ENCODE data around the gene SLC16A4.
A peak's percentile ranks its signal among the peaks of the same experiment; 100 is the strongest.

SLC16A4 gene

GRCh38 chr1:110355321-110355720, 35.5 kb downstream of the SLC16A4 start:
- no peak for DNase-seq

- no peak for DNase-seq
These were observed 40.5 kb downstream of the SLC16A4 start for GRCh38 chr1:110350360-110350759.

GRCh38 chr1:110348771-110349170, 42.1 kb downstream of the SLC16A4 start:
- DNase-seq, result no peak

GRCh38 chr1:110348050-110348449, 42.8 kb downstream of the SLC16A4 start:
- DNase-seq, result no peak

GRCh38 chr1:110347182-110347893, 43.5 kb downstream of the SLC16A4 start:
- no peak for DNase-seq

- no peak for DNase-seq
These were observed 44.1 kb downstream of the SLC16A4 start for GRCh38 chr1:110346690-110347089.

GRCh38 chr1:110345480-110345879, 45.3 kb downstream of the SLC16A4 start:
- DNase-seq, result no peak

GRCh38 chr1:110344152-110344551, 46.7 kb downstream of the SLC16A4 start:
- no peak for DNase-seq

- no peak for DNase-seq
These were observed 47.6 kb downstream of the SLC16A4 start for GRCh38 chr1:110343249-110343648.

GRCh38 chr1:110341872-110342331, 48.9 kb downstream of the SLC16A4 start:
- no peak for DNase-seq

- DNase-seq, result no peak
These were observed 49.5 kb downstream of the SLC16A4 start for GRCh38 chr1:110341146-110341871.

GRCh38 chr1:110340207-110340468, 50.7 kb downstream of the SLC16A4 start:
- no peak for DNase-seq

GRCh38 chr1:110339407-110340206, 51.2 kb downstream of the SLC16A4 start:
- DNase-seq, result peak; percentile 59

- peak; percentile 100 for DNase-seq
These were observed 51.9 kb downstream of the SLC16A4 start, which contains the start of gene RBM15 for GRCh38 chr1:110338886-110339406. TSS of gene RBM15 (plus strand) at chr1:110339377. CDS start at chr1:110339406, 29 bp downstream.

- DNase-seq, result no peak
These were observed 52.4 kb downstream of the SLC16A4 start for GRCh38 chr1:110338309-110338885.

GRCh38 chr1:110337704-110338308, 53.0 kb downstream of the SLC16A4 start:
- no peak for DNase-seq

- peak; percentile 57 for DNase-seq
These were observed 54.4 kb downstream of the SLC16A4 start for GRCh38 chr1:110336300-110337039.

GRCh38 chr1:110335265-110335664, 55.6 kb downstream of the SLC16A4 start:
- DNase-seq, result no peak

GRCh38 chr1:110328700-110329099, 62.1 kb downstream of the SLC16A4 start:
- DNase-seq, result no peak

GRCh38 chr1:110328274-110328673, 62.6 kb downstream of the SLC16A4 start:
- DNase-seq, result no peak

- DNase-seq, result no peak
These were observed 64.0 kb downstream of the SLC16A4 start for GRCh38 chr1:110326826-110327225.

GRCh38 chr1:110324667-110325066, 66.2 kb downstream of the SLC16A4 start:
- no peak for DNase-seq
